Muscle of leg (tissue), 11 donors: ENCODE measurements around the gene TIMELESS. TPM values are rescaled to one million over a fixed set of nuclear protein-coding genes. Genes with fewer than 3 reads are reported as not detected.

Experiments used
- DNase-seq: peaks from one replicate; pipeline ENCODE4 v3.0.0; 2013
- H3K27ac ChIP-seq: one replicate; pipeline ENCODE4 v1.5.1; 2013; ENCODE audit warnings: mild to moderate bottlenecking, low read length, control low read depth
- H3K27me3 ChIP-seq: one replicate; pipeline ENCODE4 v1.6.1; 2013; ENCODE audit warnings: low read length; ENCODE audit not compliant: control insufficient read depth, insufficient read depth
- H3K36me3 ChIP-seq: one replicate; pipeline ENCODE4 v1.6.1; 2013; ENCODE audit warnings: low read length; ENCODE audit not compliant: control insufficient read depth, insufficient read depth
- H3K4me1 ChIP-seq: one replicate; pipeline ENCODE4 v1.6.1; 2013; ENCODE audit warnings: low read length; ENCODE audit not compliant: control insufficient read depth, insufficient read depth
- H3K4me3 ChIP-seq: one replicate; pipeline ENCODE4 v1.5.1; 2013; ENCODE audit warnings: low read length, control low read depth
- H3K9me3 ChIP-seq: replicated peaks from 2 replicates; pipeline ENCODE4 v1.6.1; 2013; ENCODE audit warnings: low read depth, low read length; ENCODE audit not compliant: control insufficient read depth
- WGBS: methylation state at CpG from one replicate; pipeline ENCODE4 v1.1.5; 2013; ENCODE audit warnings: missing lambda C conversion rate; ENCODE audit not compliant: insufficient coverage; 5-methylcytosine and 5-hydroxymethylcytosine counted together
- polyA plus RNA-seq, 8 donors: library from polyadenylated mRNA; unstranded; fragments of 120-200 nt; gene quantifications; one replicate each; pipeline versions ENCODE4 v1.2.1 to v1.2.3, GENCODE V29; 2013; ENCODE audit warnings: inconsistent platforms in 1 of 8, low replicate concordance in 1 of 8; ENCODE audit not compliant: insufficient read length in 8 of 8, insufficient read depth in 1 of 8
- total RNA-seq: library from RNA; stranded (reverse); fragments of 120-200 nt; gene quantifications from one replicate; pipeline ENCODE4 v1.2.4, GENCODE V29; 2013

The TIMELESS gene
- total and polyA plus RNA-seq, 9 donors = 5.2 to 22.8 (median 16.3) TPM

DNA sequence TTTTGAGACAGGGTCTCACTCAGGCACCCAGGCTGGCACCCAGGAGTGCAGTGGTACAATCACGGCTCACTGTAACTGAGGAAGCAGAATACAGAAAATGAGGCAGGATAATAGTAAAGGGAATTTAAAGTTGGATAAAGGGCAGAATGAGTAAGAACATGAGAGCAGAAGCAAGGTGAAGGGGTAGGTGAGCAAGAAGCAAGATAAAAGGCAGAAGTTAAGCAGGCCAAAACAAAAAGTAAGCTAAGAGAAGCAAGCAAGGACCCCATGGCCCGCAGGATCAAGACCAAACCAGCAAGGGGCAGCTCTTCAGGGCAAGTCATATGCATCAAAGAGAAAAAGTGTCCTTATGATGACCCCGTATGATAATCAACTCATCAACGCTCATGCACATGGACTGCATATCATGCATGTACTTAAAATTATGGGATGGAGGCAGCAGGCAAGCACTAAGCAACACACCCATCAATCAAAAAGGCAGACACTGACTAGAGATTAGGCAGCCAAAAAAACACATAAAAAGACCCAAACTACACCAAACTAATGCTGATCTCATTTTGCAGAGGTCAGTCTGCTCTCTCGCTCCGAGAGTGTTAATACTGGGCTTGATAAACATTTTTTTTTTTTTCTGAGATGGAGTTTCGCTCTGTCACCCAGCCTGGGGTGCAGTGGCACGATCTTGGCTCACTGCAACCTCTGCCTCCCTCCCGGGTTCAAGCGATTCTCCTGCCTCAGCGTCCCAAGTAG is 11.6 kb downstream of the TIMELESS start:
- 85% methylated on average over 4 of the region's 11 CpGs for WGBS
- Histone ChIP-seq H3K36me3 (peaks cover 10% of the 10 kb centered on the region), H3K27me3 (no peaks in the 10 kb centered on the region), H3K4me1 (no peaks in the 10 kb centered on the region), H3K9me3 (no peaks in the 10 kb centered on the region), H3K27ac (no peak overlapping the region), H3K4me3 (no peak overlapping the region)
- DNase-seq = no peak

DNA sequence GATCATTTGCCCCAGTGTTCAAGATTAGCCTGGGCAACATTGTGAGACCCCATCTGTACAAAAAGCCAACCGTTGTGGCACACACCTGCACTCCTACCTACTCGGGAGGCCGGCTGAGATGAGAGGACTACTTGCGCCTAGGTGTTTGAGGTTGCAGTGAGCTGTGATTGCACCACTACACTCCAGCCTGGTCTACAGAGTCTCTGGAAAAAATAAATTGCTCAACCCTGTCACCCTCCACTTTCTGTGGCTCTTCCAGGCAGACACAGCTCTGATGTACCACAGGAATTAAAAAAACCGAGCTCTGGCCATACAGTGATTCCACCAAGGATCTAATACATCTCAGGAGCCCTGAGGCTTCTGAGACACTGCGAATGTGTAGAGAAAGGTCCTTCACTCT is 14.4 kb downstream of the TIMELESS start:
- Histone ChIP-seq H3K4me3 (no peak overlapping the region), H3K27me3 (no peaks in the 10 kb centered on the region), H3K4me1 (no peaks in the 10 kb centered on the region), H3K27ac (no peak overlapping the region), H3K36me3 (peaks cover 31% of the 10 kb centered on the region), H3K9me3 (no peaks in the 10 kb centered on the region)
- WGBS = no CpG with 5 or more reads among the region's 6 CpGs
- no peak for DNase-seq

DNA sequence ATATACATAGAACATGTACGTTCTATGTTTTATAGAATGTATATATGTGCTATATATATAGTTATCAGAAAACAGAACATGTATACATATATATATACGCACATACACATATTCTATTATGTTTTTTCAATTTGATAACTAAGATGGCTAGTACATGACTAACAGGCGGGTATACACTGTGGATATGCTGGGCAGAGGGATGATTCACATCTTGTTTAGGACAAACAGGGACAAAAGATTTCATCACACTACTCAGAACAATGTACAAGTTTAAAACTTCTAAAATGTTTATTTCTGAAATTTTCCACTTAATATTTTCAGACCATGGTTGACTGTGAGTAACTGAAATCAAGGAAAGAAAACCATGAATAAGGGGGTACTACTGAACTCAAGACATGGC is 17.4 kb downstream of the TIMELESS start:
- DNase-seq = no peak
- H3K36me3 ChIP-seq = peaks cover 49% of the 10 kb centered on the region
- H3K4me1 ChIP-seq = no peaks in the 10 kb centered on the region
- no CpG with 5 or more reads among the region's 3 CpGs for WGBS
- no peaks in the 10 kb centered on the region for H3K27me3 ChIP-seq
- no peak overlapping the region for H3K27ac ChIP-seq
- H3K4me3 ChIP-seq = no peak overlapping the region
- no peaks in the 10 kb centered on the region for H3K9me3 ChIP-seq

DNA sequence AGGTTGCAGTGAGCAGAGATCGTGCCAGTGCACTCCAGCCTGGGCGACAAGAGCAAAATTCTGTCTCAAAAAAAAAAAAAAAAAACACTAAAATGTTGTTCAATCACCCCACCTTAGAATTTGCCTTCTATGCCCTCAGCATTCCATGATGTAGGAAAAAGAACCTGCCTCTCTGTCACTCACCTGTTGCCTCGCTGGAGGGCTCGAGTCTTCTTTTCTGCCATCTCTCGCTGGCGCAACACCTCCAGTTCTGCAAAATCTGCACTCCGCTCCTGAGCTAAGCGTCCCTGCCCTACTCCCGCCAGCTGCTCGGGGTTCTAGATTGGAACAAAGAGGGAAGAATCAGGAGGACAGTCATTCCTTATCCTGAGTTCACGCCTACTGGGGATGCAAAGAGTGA is 17.9 kb downstream of the TIMELESS start:
- H3K4me3 ChIP-seq = no peak overlapping the region
- DNase-seq = no peak
- peaks cover 50% of the 10 kb centered on the region for H3K36me3 ChIP-seq
- no peaks in the 10 kb centered on the region for H3K27me3 ChIP-seq
- 96% methylated on average over 10 of the region's 11 CpGs for WGBS
- no peaks in the 10 kb centered on the region for H3K9me3 ChIP-seq
- H3K27ac ChIP-seq = no peak overlapping the region
- no peaks in the 10 kb centered on the region for H3K4me1 ChIP-seq

DNA sequence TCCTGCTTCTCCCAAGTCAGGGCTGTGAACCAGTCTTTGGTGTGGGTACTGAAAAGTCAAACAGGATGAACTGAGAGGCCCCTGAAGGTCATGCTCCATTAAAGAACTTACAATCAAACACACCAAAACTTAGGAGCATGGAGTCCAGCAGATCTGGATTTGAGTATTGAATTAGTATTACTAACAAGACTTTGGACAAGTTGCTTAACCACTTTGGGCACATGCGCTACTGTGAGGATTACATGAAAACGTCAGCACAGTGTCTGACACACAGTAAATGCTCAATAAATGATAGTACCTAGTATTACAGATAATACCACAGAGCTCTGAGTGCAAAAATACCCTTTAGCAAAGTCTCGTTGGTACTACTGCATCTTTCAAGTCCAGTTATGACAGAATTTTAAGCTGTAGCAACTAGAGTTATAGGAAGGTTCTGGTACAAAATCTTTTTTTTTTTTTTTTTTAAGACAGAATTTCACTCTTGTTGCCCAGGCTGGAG is 23.2 kb downstream of the TIMELESS start:
- Histone ChIP-seq H3K9me3 (no peaks in the 10 kb centered on the region), H3K4me1 (no peaks in the 10 kb centered on the region), H3K36me3 (peaks cover 58% of the 10 kb centered on the region), H3K27ac (no peak overlapping the region), H3K27me3 (no peaks in the 10 kb centered on the region), H3K4me3 (no peak overlapping the region)
- no CpG with 5 or more reads among the region's 3 CpGs for WGBS
- DNase-seq = no peak

DNA sequence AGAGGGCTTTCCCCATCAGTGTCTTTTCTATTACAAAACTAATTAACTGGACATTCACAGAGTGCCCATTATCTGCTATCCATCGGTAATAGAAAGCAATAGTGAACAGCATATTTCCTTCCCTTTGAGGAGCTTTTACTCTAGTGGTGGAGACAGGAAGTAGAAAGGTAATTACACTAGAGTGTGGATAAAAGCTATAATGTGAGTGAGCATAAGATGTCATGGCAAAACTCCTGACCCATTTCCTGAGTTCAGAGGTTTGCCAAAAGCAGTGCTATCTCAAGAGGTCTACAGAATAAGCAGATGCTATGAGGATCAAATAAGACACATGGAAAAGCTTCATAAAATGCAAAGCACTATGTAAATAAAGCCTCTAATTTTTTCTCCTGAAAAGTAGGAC is 24.0 kb downstream of the TIMELESS start:
- Histone ChIP-seq H3K4me1 (no peaks in the 10 kb centered on the region), H3K27me3 (no peaks in the 10 kb centered on the region), H3K36me3 (peaks cover 59% of the 10 kb centered on the region), H3K27ac (no peak overlapping the region), H3K4me3 (no peak overlapping the region), H3K9me3 (no peaks in the 10 kb centered on the region)
- peak; percentile 60 for DNase-seq
- no CpG with 5 or more reads among the region's 1 CpG for WGBS

DNA sequence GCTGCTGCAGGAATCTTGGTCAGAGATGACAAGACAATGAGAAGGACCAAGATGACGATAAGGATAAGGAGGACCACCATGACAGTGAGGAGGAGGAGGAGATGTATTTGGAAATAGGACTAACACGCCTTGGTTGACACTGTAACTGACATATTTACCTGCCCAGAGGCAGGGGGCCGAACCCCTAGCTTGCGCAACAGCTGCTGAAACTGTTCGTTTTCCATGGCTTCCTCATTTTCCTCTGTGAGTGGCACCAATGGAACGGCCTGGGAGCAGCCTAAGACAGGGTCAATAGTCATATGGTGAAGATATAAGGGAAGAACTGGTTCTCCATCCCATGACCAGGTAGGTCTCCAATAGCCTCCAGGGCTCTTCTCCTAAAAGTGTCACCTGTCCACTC is 28.8 kb downstream of the TIMELESS start:
- peaks cover 61% of the 10 kb centered on the region for H3K36me3 ChIP-seq
- DNase-seq = no peak
- WGBS = 100% methylated on average over 2 of the region's 6 CpGs

DNA sequence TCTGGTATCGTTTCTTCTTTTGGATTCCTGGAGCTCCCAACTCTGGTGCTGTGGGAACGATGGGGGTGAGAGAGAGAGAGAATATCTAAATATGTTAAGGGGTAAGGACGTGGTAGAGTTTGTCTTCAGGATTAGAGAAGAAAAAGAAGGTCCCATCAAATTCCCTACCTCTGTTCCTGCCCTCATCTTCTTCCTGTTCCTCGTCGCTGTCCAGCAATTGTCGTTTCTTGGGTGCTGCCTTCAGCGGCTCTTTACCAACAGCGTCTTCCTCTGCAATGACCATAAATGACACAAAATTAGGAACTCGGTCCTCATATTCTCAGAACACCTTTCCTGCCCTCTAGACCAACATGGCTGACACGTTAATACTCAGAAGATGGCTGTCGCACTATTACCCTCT is 31.5 kb downstream of the TIMELESS start:
- WGBS = 88% methylated on average over 8 of the region's 11 CpGs
- Histone ChIP-seq H3K36me3 (peaks cover 48% of the 10 kb centered on the region), H3K27ac (no peak overlapping the region), H3K4me3 (no peak overlapping the region), H3K27me3 (no peaks in the 10 kb centered on the region), H3K9me3 (no peaks in the 10 kb centered on the region), H3K4me1 (no peaks in the 10 kb centered on the region)
- DNase-seq = no peak

More for the DNA sequence above, 28.8 kb downstream of the TIMELESS start:
- no peaks in the 10 kb centered on the region for H3K27me3 ChIP-seq
- no peaks in the 10 kb centered on the region for H3K4me1 ChIP-seq
- H3K9me3 ChIP-seq = no peaks in the 10 kb centered on the region
- no peak overlapping the region for H3K27ac ChIP-seq
- no peak overlapping the region for H3K4me3 ChIP-seq

DNA sequence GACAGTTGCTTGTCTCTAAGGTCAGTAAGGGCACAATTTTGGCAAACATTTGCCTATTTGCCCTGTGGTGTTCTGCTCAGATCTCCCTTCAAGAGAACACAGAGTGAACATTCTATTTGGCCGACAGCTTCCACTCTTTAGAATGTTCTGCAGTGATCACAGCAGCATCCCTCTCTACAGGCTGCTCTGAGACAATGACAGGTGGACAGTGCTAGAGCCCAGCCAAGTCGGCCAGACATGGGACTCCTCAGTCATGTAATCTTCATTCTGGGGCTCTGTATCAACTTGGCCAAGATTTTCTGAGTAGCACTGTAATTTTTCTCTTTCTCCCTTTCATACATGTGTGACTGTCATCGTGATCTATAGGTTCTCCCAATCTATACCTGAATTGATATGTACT is 34.8 kb downstream of the TIMELESS start:
- H3K4me1 ChIP-seq = no peaks in the 10 kb centered on the region
- DNase-seq = no peak
- no peak overlapping the region for H3K4me3 ChIP-seq
- H3K27me3 ChIP-seq = no peaks in the 10 kb centered on the region
- H3K27ac ChIP-seq = no peak overlapping the region
- no peaks in the 10 kb centered on the region for H3K9me3 ChIP-seq
- H3K36me3 ChIP-seq = peaks cover 24% of the 10 kb centered on the region
- WGBS = 93% methylated on average over 1 of the region's 3 CpGs

DNA sequence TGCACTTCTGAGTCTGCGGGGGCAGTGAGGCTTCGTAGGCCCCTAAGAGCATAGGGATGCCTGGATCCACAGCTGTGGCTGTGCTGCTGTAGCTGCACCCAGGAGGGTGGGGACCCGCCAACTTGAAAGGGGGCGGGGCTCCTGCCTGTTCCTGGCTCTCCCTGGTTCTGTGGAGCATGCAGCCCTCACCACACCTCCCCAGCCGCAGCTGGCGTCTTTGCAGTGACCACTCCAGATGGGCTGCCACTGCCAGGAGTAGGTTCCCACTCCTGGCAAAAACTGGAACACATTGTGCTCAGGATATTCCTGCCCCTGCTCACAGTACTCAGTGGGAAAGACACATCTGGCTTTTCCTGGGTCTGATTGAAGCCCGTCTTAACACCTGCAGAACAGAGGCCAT is 35.8 kb downstream of the TIMELESS start:
- no peak for DNase-seq
- H3K27me3 ChIP-seq = no peaks in the 10 kb centered on the region
- H3K9me3 ChIP-seq = no peaks in the 10 kb centered on the region
- H3K36me3 ChIP-seq = peaks cover 22% of the 10 kb centered on the region
- no peak overlapping the region for H3K4me3 ChIP-seq
- no peak overlapping the region for H3K27ac ChIP-seq
- no peaks in the 10 kb centered on the region for H3K4me1 ChIP-seq
- WGBS = 57% methylated on average over 4 of the region's 7 CpGs
